ENCODE results near the gene CBX7. TPM values are rescaled to one million over a fixed set of nuclear protein-coding genes. Genes with fewer than 3 reads are reported as not detected.
"Not testable (repeated sequence)": the region's sequence is repeated elsewhere in the genome, so short reads cannot be mapped to it uniquely, and the experiment has no call there.

Gene CBX7
- total RNA-seq, 1 donor from 2014 or later = 51.1 TPM

DNA sequence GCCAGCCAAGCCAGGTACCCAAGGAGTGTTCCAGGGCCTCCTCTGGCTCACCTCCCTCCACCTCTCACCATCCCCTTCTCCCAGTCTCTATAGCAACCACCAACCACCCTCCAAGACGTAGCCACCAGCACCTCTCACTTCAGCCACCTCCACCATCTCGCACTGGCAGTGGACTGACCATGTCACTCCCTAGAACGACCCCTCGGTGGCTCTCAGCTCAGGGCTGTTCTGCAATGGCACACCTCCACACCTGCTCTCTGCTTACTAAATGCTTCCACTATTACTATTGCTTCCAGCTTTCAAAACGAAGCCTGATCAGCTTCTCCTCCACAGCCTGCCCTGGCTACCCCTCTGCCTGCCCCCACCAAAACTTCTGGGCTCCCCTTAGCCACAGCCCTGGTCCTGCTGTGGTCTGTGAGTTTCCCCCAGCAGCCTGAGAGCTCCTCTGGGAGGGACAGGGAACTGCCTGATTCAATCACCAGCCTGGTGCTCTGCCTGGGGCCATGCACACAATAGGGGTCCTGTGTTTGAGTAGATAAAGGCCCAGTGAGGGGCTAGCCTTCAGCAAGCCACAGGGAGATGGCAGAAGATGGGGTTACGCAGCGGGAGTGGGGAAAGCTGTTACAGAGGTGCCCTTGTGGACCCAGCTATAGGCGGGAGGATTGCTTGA is 17.5 kb upstream of the CBX7 start:
- TF ChIP-seq, protein P1, sequence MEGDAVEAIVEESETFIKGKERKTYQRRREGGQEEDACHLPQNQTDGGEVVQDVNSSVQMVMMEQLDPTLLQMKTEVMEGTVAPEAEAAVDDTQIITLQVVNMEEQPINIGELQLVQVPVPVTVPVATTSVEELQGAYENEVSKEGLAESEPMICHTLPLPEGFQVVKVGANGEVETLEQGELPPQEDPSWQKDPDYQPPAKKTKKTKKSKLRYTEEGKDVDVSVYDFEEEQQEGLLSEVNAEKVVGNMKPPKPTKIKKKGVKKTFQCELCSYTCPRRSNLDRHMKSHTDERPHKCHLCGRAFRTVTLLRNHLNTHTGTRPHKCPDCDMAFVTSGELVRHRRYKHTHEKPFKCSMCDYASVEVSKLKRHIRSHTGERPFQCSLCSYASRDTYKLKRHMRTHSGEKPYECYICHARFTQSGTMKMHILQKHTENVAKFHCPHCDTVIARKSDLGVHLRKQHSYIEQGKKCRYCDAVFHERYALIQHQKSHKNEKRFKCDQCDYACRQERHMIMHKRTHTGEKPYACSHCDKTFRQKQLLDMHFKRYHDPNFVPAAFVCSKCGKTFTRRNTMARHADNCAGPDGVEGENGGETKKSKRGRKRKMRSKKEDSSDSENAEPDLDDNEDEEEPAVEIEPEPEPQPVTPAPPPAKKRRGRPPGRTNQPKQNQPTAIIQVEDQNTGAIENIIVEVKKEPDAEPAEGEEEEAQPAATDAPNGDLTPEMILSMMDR (IDR thresholded peaks at IDR 0.05) = no peak
- Histone ChIP-seq H3K4me1 (peaks cover 37% of the 10 kb centered on the region), H3K4me3 (no peak overlapping the region), H3K27ac (no peak overlapping the region), H3K27me3 (ENCODE audit: low read depth) (no peaks in the 10 kb centered on the region), H3K36me3 (no peaks in the 10 kb centered on the region), H3K9me3 (no peaks in the 10 kb centered on the region)
- DNase-seq (no peak), ATAC-seq (no peak)
- intact Hi-C loops (cut with DNase I) = loop anchor here (10.0 kb wide), 1 partner anchor 145 kb away; the partner anchor contains the start of gene RPL3

- H3K4me1 ChIP-seq = peaks cover 8% of the 10 kb centered on the region
- intact Hi-C loops (cut with DNase I) = no loop called here
- H3K27me3 ChIP-seq (ENCODE audit: low read depth) = no peaks in the 10 kb centered on the region
- DNase-seq (no peak), ATAC-seq (no peak)
- TF ChIP-seq, protein P1 (IDR thresholded peaks at IDR 0.05) = no peak
- no peak overlapping the region for H3K27ac ChIP-seq
- no peaks in the 10 kb centered on the region for H3K9me3 ChIP-seq
- no peak overlapping the region for H3K4me3 ChIP-seq
- no peaks in the 10 kb centered on the region for H3K36me3 ChIP-seq
Measured at GRCh38 chr22:39166547-39166946, 14.1 kb upstream of the CBX7 start.

DNA sequence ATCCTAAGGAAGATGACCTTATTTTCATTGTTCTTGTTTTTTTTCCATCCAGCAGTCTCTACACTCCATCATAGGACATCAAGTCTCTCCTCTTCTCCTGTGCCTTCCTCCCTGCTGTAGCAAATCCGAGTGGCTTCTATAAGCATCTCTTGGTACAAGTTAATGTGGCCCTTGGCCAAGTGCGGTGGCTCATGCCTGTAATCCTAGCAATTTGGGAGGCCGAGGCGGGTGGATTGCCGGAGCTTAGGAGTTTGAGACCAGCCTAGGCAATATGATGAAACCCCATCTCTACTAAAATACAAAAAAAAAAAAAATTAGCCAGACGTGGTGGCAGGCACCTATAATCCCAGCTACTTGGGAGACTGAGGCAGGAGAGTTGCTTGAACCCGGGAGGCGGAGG is 3.6 kb upstream of the CBX7 start:
- H3K27ac ChIP-seq; H3K36me3 ChIP-seq; DNase-seq; ATAC-seq; H3K9me3 ChIP-seq; H3K4me1 ChIP-seq; H3K4me3 ChIP-seq; H3K27me3 ChIP-seq (ENCODE audit: low read depth); intact Hi-C loops (cut with DNase I): not testable (repeated sequence)

- TF ChIP-seq, protein P1 (IDR thresholded peaks at IDR 0.05) = no peak
- no peaks in the 10 kb centered on the region for H3K36me3 ChIP-seq
- H3K27ac ChIP-seq = no peak overlapping the region
- no peaks in the 10 kb centered on the region for H3K27me3 ChIP-seq (ENCODE audit: low read depth)
- H3K9me3 ChIP-seq = no peaks in the 10 kb centered on the region
- peak; percentile 37 for DNase-seq
- intact Hi-C loops (cut with DNase I) = no loop called here
- peaks cover 17% of the 10 kb centered on the region for H3K4me1 ChIP-seq
- no peak for ATAC-seq
- H3K4me3 ChIP-seq = no peak overlapping the region
Measured at GRCh38 chr22:39155421-39155820, 2.9 kb upstream of the CBX7 start.

GRCh38 chr22:39153220-39153717 is 789 bp upstream of the CBX7 start:
- Histone ChIP-seq H3K27me3 (ENCODE audit: low read depth) (no peaks in the 10 kb centered on the region), H3K4me1 (peaks cover 37% of the 10 kb centered on the region), H3K27ac (peak overlapping the region; percentile 93), H3K9me3 (no peaks in the 10 kb centered on the region), H3K4me3 (peak overlapping the region; percentile 75), H3K36me3 (peaks cover 10% of the 10 kb centered on the region)
- intact Hi-C loops (cut with DNase I) = no loop called here
- TF ChIP-seq, protein P1 (IDR thresholded peaks at IDR 0.05) = no peak
- ATAC-seq (peak; percentile 7 to 33), DNase-seq (peak; percentile 49)

GRCh38 chr22:39152024-39152510 is 413 bp downstream of the CBX7 start:
- DNase-seq = no peak
- H3K36me3 ChIP-seq = peaks cover 14% of the 10 kb centered on the region
- no peaks in the 10 kb centered on the region for H3K27me3 ChIP-seq (ENCODE audit: low read depth)
- no peak for ATAC-seq
- H3K9me3 ChIP-seq = no peaks in the 10 kb centered on the region
- intact Hi-C loops (cut with DNase I) = no loop called here
- H3K4me3 ChIP-seq = peak overlapping the region; percentile 96
- TF ChIP-seq, protein P1 (IDR thresholded peaks at IDR 0.05) = no peak
- peaks cover 49% of the 10 kb centered on the region for H3K4me1 ChIP-seq
- H3K27ac ChIP-seq = peak overlapping the region; percentile 88
